Smooth muscle cell (in vitro differentiated cells): ENCODE measurements around the gene EFCAB6. TPM values are rescaled to one million over a fixed set of nuclear protein-coding genes. Genes with fewer than 3 reads are reported as not detected.

ENCODE experiments used
- DNase-seq: peaks from one replicate; lab custom pipeline; 2025; ENCODE audit not compliant: unreplicated experiment; lab: John Stamatoyannopoulos, UW
- H2AFZ ChIP-seq: fragments of 200-600 bp; sonication (generic); 2 replicates; pipeline ENCODE4 v1.6.0; 2016; ENCODE audit warnings: antibody characterized with exemption, low read depth, mild to moderate bottlenecking
- H3F3A ChIP-seq: fragments of 200-600 bp; sonication (generic); 2 replicates; pipeline ENCODE4 v1.6.0; 2017; ENCODE audit warnings: antibody characterized with exemption, low read depth
- H3K27ac ChIP-seq: fragments of 200-600 bp; sonication (generic); 2 replicates; pipeline ENCODE4 v1.5.1; 2016; ENCODE audit warnings: low read depth, mild to moderate bottlenecking
- H3K27me3 ChIP-seq: fragments of 200-600 bp; sonication (generic); 2 replicates; pipeline ENCODE4 v1.6.1; 2016; ENCODE audit warnings: low read depth, mild to moderate bottlenecking
- H3K36me3 ChIP-seq: fragments of 200-600 bp; sonication (generic); 2 replicates; pipeline ENCODE4 v1.5.1; 2016; ENCODE audit warnings: low read depth
- H3K4me1 ChIP-seq: fragments of 200-600 bp; sonication (generic); 2 replicates; pipeline ENCODE4 v1.5.1; 2016; ENCODE audit warnings: low read depth
- H3K4me2 ChIP-seq: fragments of 200-600 bp; sonication (generic); 2 replicates; pipeline ENCODE4 v1.6.0; 2016; ENCODE audit warnings: mild to moderate bottlenecking
- H3K4me3 ChIP-seq: fragments of 200-600 bp; sonication (generic); 2 replicates; pipeline ENCODE4 v1.5.1; 2016; ENCODE audit warnings: mild to moderate bottlenecking
- H3K79me2 ChIP-seq: fragments of 200-600 bp; sonication (generic); 2 replicates; pipeline ENCODE4 v1.6.0; 2016; ENCODE audit warnings: low read depth, mild to moderate bottlenecking
- H3K9ac ChIP-seq: fragments of 200-600 bp; sonication (generic); 2 replicates; pipeline ENCODE4 v1.6.0; 2016; ENCODE audit warnings: low read depth
- H3K9me3 ChIP-seq: fragments of 200-600 bp; sonication (generic); replicated peaks from 2 replicates; pipeline ENCODE4 v1.5.1; 2016; ENCODE audit warnings: low read depth
- H4K20me1 ChIP-seq: fragments of 200-600 bp; sonication (generic); 2 replicates; pipeline ENCODE4 v1.6.0; 2016; ENCODE audit warnings: low read depth
- CTCF ChIP-seq: fragments of 200-600 bp; sonication (generic); IDR thresholded peaks from 2 replicates; pipeline ENCODE4 v1.5.1; 2017; ENCODE audit warnings: borderline replicate concordance, mild to moderate bottlenecking, antibody characterized with exemption; ENCODE audit not compliant: insufficient read depth, poor library complexity, severe bottlenecking
- WGBS: methylation state at CpG from one replicate; pipeline ENCODE4 v1.1.7; 2016; ENCODE audit warnings: low lambda C conversion rate; 5-methylcytosine and 5-hydroxymethylcytosine counted together
- polyA plus RNA-seq: library from polyadenylated mRNA; unstranded; fragments of >200 nt; fragmentation: Nextera tagmentation; extraction: Ambion mirVana; gene quantifications from 2 replicates; pipeline ENCODE4 v1.2.1, GENCODE V29; 2016
- total RNA-seq: library from RNA; depleted of rRNA; stranded (reverse); fragments of >200 nt; gene quantifications from 2 replicates; pipeline ENCODE4 v1.2.3, GENCODE V29; 2014

The EFCAB6 gene
- total and polyA plus RNA-seq, 2 experiments from 2014 or later: 0.80 to 2.9 TPM

- no peak for TF ChIP-seq CTCF
- no peak overlapping the region for H3K9ac ChIP-seq
- 76% methylated on average over 4 of the region's 4 CpGs for WGBS
- H3K36me3 ChIP-seq: no peaks in the 10 kb centered on the region
- H3K27me3 ChIP-seq: peaks cover 13% of the 10 kb centered on the region
- no peaks in the 10 kb centered on the region for H4K20me1 ChIP-seq
- no peaks in the 10 kb centered on the region for H3K4me1 ChIP-seq
- no peaks in the 10 kb centered on the region for H3F3A ChIP-seq
- no peak for DNase-seq
- no peak overlapping the region for H2AFZ ChIP-seq
- H3K4me2 ChIP-seq: no peak overlapping the region
- H3K27ac ChIP-seq: no peak overlapping the region
- no peak overlapping the region for H3K4me3 ChIP-seq
- no peaks in the 10 kb centered on the region for H3K79me2 ChIP-seq
- H3K9me3 ChIP-seq: no peaks in the 10 kb centered on the region
These were observed 231.8 kb downstream of the EFCAB6 start for GRCh38 chr22:43580271-43580750.

GRCh38 chr22:43574738-43575137 lies 237.4 kb downstream of the EFCAB6 start:
- 88% methylated on average over 5 of the region's 5 CpGs for WGBS
- TF ChIP-seq CTCF: no peak

GRCh38 chr22:43572710-43573109 lies 239.4 kb downstream of the EFCAB6 start:
- 88% methylated on average over 9 of the region's 9 CpGs for WGBS
- DNase-seq: no peak
- no peaks in the 10 kb centered on the region for H3F3A ChIP-seq
- no peaks in the 10 kb centered on the region for H3K36me3 ChIP-seq
- no peak overlapping the region for H3K27ac ChIP-seq
- H3K4me2 ChIP-seq: no peak overlapping the region
- no peak for TF ChIP-seq CTCF
- peaks cover 19% of the 10 kb centered on the region for H3K27me3 ChIP-seq
- H3K9me3 ChIP-seq: no peaks in the 10 kb centered on the region
- no peaks in the 10 kb centered on the region for H3K79me2 ChIP-seq
- H3K4me1 ChIP-seq: no peaks in the 10 kb centered on the region
- H2AFZ ChIP-seq: no peak overlapping the region
- no peaks in the 10 kb centered on the region for H4K20me1 ChIP-seq
- no peak overlapping the region for H3K9ac ChIP-seq
- H3K4me3 ChIP-seq: no peak overlapping the region

More at GRCh38 chr22:43574738-43575137, 237.4 kb downstream of the EFCAB6 start:
- no peak for DNase-seq
- Histone ChIP-seq H3K27me3 (peaks cover 19% of the 10 kb centered on the region), H3K9me3 (no peaks in the 10 kb centered on the region), H3K79me2 (no peaks in the 10 kb centered on the region), H3K4me1 (no peaks in the 10 kb centered on the region), H3F3A (no peaks in the 10 kb centered on the region), H4K20me1 (no peaks in the 10 kb centered on the region), H3K36me3 (no peaks in the 10 kb centered on the region), H3K27ac (no peak overlapping the region), H2AFZ (no peak overlapping the region), H3K4me3 (no peak overlapping the region), H3K4me2 (no peak overlapping the region), H3K9ac (no peak overlapping the region)

- H3K27me3 ChIP-seq: peaks cover 7% of the 10 kb centered on the region
- H3K4me2 ChIP-seq: no peak overlapping the region
- 79% methylated on average over 4 of the region's 4 CpGs for WGBS
- no peaks in the 10 kb centered on the region for H3K36me3 ChIP-seq
- no peak overlapping the region for H2AFZ ChIP-seq
- no peak overlapping the region for H3K9ac ChIP-seq
- H3F3A ChIP-seq: no peaks in the 10 kb centered on the region
- no peaks in the 10 kb centered on the region for H3K9me3 ChIP-seq
- no peak overlapping the region for H3K27ac ChIP-seq
- no peak for TF ChIP-seq CTCF
- DNase-seq: no peak
- H3K4me1 ChIP-seq: no peaks in the 10 kb centered on the region
- H4K20me1 ChIP-seq: no peaks in the 10 kb centered on the region
- no peaks in the 10 kb centered on the region for H3K79me2 ChIP-seq
- no peak overlapping the region for H3K4me3 ChIP-seq
These were observed 240.9 kb downstream of the EFCAB6 start for GRCh38 chr22:43571181-43571580.
